ACC112 (cell line): ENCODE results near the gene SEMA7A.
"Not testable (repeated sequence)": the region's sequence is repeated elsewhere in the genome, so short reads cannot be mapped to it uniquely, and the experiment has no call there.

Experiments used
- H2AFZ ChIP-seq: fragments of 200-600 bp; sonication (generic); one replicate; pipeline ENCODE4 v1.6.0; 2017; ENCODE audit warnings: antibody characterized with exemption, low read length; ENCODE audit not compliant: unreplicated experiment
- H3K27ac ChIP-seq: fragments of 200-600 bp; sonication (generic); 2 replicates; pipeline ENCODE4 v1.5.1; 2014; ENCODE audit warnings: low read depth, mild to moderate bottlenecking, antibody characterized with exemption, low read length, moderate library complexity
- H3K27me3 ChIP-seq: fragments of 200-600 bp; sonication (generic); 2 replicates; pipeline ENCODE4 v1.6.1; 2014; ENCODE audit warnings: mild to moderate bottlenecking, antibody characterized with exemption, low read length, moderate library complexity, mixed read lengths; ENCODE audit not compliant: insufficient read depth
- H3K36me3 ChIP-seq: fragments of 200-600 bp; sonication (generic); 2 replicates; pipeline ENCODE4 v1.6.1; 2016; ENCODE audit warnings: mild to moderate bottlenecking, antibody characterized with exemption, low read length, moderate library complexity, mixed read lengths; ENCODE audit not compliant: insufficient read depth
- H3K4me1 ChIP-seq: fragments of 200-600 bp; sonication (generic); one replicate; pipeline ENCODE4 v1.6.1; 2016; ENCODE audit warnings: low read length, mixed read lengths; ENCODE audit not compliant: insufficient read depth, unreplicated experiment, control insufficient read depth
- H3K4me3 ChIP-seq: fragments of 200-600 bp; sonication (generic); 2 replicates; pipeline ENCODE4 v1.5.1; 2014; ENCODE audit warnings: mild to moderate bottlenecking, low read depth, low read length
- H3K79me2 ChIP-seq: fragments of 200-600 bp; sonication (generic); one replicate; pipeline ENCODE4 v1.6.0; 2016; ENCODE audit warnings: low read length; ENCODE audit not compliant: control insufficient read depth, unreplicated experiment, insufficient read depth

Gene SEMA7A

DNA sequence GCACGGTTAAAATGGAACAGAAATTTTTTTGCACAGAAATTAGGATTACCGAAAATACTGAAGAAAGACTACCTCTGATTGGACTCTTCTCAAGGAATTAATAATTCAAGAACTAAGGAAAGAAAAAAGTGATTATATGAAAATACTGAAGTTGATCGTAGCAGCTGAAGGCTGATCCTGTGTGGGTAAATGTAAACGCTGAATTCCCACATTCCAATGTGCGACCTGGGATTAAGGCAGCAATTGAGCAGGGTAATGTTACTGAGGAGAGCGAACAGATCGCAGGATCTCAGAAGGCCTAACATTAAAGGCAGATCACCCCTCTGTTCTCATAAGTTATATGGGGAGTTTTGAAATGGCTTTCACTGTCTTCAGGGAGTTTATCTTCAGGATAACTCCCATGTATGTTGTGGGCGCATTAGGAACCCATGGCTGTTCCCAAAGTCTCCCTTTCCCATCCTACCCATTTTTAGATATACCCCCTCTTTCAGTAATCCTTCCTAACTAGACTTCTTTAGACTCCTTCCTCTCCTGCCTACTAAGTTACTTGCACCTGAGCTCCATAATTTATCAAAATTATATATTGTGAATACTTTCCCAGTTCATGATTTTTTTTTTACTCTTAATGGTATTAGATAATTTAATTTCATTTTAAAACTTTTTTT is 28.2 kb upstream of the SEMA7A start:
- H2AFZ ChIP-seq: peak overlapping the region; percentile 77
- H3K79me2 ChIP-seq: peaks cover 16% of the 10 kb centered on the region

GRCh38 chr15:74460871-74461846 is 27.4 kb upstream of the SEMA7A start, which contains the start of gene UBL7:
TSS of gene UBL7 (minus strand) at chr15:74461160. CDS start at chr15:74458867, 2,293 bp downstream.
- peaks cover 16% of the 10 kb centered on the region for H3K79me2 ChIP-seq
- peak within 1 kb of the TSS; percentile 94 for H3K4me3 ChIP-seq
- H3K27ac ChIP-seq: peak within 1 kb of the TSS; percentile 85

More for the DNA sequence above, 28.2 kb upstream of the SEMA7A start:
- peak overlapping the region; percentile 85 for H3K27ac ChIP-seq
- H3K27me3 ChIP-seq: no peaks in the 10 kb centered on the region
- H3K4me3 ChIP-seq: peak overlapping the region; percentile 94
- H3K4me1 ChIP-seq: peaks cover 7% of the 10 kb centered on the region
- peaks cover 4% of the 10 kb centered on the region; the same call in 1 of the 2 replicates for H3K36me3 ChIP-seq

GRCh38 chr15:74460298-74460697 is 26.5 kb upstream of the SEMA7A start:
- Histone ChIP-seq H3K27me3 (no peaks in the 10 kb centered on the region), H3K4me1 (peaks cover 7% of the 10 kb centered on the region), H3K36me3 (peaks cover 16% of the 10 kb centered on the region), H3K27ac (peak overlapping the region; percentile 54), H3K4me3 (peak overlapping the region; percentile 94), H2AFZ (peak overlapping the region; percentile 89), H3K79me2 (peaks cover 16% of the 10 kb centered on the region)

More at GRCh38 chr15:74460871-74461846, 27.4 kb upstream of the SEMA7A start, which contains the start of gene UBL7:
- H2AFZ ChIP-seq: peak within 1 kb of the TSS; percentile 89
- peaks cover 7% of the 10 kb centered on the region for H3K4me1 ChIP-seq
- peaks cover 12% of the 10 kb centered on the region for H3K36me3 ChIP-seq
- H3K27me3 ChIP-seq: no peaks in the 10 kb centered on the region

GRCh38 chr15:74459798-74460197 is 26.0 kb upstream of the SEMA7A start:
- not testable (repeated sequence) for H3K27ac ChIP-seq

DNA sequence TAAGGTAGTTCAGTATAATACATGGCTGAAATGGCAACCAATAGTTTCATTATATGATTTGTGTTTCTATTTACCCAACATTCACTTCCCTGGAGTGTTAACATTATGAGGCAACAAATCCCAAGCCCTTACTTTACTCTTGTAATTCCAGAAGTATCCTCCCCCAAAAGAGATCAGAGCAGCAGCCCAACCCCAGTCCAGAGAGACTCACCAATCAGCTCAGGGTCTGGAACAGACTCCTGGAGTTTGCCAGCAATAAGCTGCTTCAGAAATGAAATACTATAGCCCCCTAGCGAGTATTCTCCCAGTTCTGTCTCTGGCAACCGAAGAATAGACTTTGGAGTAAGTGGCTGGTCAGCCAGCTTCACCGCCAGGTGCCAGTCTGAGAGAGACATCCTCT is 24.7 kb upstream of the SEMA7A start:
- H3K27ac ChIP-seq: no peak overlapping the region
- no peak overlapping the region for H3K4me3 ChIP-seq
- H3K79me2 ChIP-seq: peaks cover 14% of the 10 kb centered on the region
- peaks cover 7% of the 10 kb centered on the region for H3K4me1 ChIP-seq
- no peak overlapping the region for H2AFZ ChIP-seq
- peaks cover 22% of the 10 kb centered on the region for H3K36me3 ChIP-seq
- no peaks in the 10 kb centered on the region for H3K27me3 ChIP-seq

More at GRCh38 chr15:74459798-74460197, 26.0 kb upstream of the SEMA7A start:
- not testable (repeated sequence) for H2AFZ ChIP-seq, H3K27me3 ChIP-seq, H3K4me1 ChIP-seq
- peak overlapping the region; percentile 94; the same call in 1 of the 2 replicates for H3K4me3 ChIP-seq
- H3K79me2 ChIP-seq: peaks cover 16% of the 10 kb centered on the region
- peaks cover 21% of the 10 kb centered on the region for H3K36me3 ChIP-seq

DNA sequence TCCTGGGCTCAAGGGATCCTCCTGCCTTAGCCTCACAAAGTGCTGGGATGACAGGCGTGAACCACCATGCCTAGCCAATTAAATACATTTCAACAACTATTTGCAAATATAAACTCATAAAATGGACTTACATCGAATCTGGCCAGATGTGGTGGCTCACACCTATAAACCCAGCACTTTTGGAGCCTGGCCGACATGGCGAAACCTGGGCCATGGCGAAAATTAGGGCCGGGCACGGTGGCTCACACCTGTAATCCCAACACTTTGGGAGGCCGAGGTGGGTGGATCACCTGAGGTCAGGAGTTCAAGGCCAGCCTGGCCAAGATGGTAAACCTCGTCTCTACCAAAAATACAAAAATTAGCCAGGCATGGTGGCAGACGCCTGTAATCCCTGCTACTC is 23.3 kb upstream of the SEMA7A start:
- H3K4me1 ChIP-seq, H2AFZ ChIP-seq, H3K4me3 ChIP-seq, H3K79me2 ChIP-seq, H3K27ac ChIP-seq, H3K27me3 ChIP-seq: not testable (repeated sequence)
- peaks cover 20% of the 10 kb centered on the region for H3K36me3 ChIP-seq

DNA sequence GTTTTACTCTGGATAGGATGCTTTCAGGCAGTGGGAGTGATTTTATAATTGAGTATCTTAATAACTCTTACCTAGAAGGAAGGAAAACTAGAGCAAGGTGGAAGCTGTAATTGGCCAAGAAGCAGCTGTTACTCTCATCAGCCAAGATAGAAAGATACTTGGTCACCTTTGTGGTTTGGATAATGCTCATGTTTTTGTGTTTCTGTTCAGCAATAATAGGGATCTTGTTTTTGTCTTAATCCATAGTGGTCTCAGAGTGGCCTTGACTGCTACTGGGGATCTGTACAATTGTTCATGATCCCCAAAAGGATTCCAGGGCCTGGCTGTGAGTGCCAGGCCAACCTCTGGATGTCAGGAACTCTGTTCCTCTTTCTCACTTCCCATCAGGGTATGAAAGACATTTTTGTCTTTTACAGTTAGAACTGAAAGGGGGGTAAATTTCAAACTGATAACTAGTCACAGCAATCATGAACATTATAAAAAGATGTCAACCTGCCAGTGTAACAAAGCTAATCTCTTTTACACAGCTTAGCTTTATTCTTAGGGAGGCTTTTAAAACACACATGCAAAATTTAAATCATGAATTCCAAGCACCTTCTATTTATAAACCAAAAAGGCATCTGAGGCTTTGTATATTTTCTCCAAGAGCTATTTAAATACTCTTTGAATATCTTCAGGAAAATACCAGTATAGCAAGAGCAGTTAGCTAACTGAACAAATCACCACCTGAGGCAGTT is 21.2 kb upstream of the SEMA7A start:
- Histone ChIP-seq H3K4me3 (no peak overlapping the region), H3K27ac (no peak overlapping the region), H2AFZ (no peak overlapping the region), H3K4me1 (no peaks in the 10 kb centered on the region), H3K79me2 (no peaks in the 10 kb centered on the region), H3K27me3 (no peaks in the 10 kb centered on the region), H3K36me3 (peaks cover 24% of the 10 kb centered on the region)

GRCh38 chr15:74453925-74454763 is 20.4 kb upstream of the SEMA7A start:
- H3K4me3 ChIP-seq: no peak overlapping the region
- H3K4me1 ChIP-seq: no peaks in the 10 kb centered on the region
- no peaks in the 10 kb centered on the region for H3K27me3 ChIP-seq
- H3K36me3 ChIP-seq: peaks cover 24% of the 10 kb centered on the region
- H3K27ac ChIP-seq: no peak overlapping the region
- no peaks in the 10 kb centered on the region for H3K79me2 ChIP-seq
- H2AFZ ChIP-seq: no peak overlapping the region

GRCh38 chr15:74451861-74452835 is 18.4 kb upstream of the SEMA7A start:
- Histone ChIP-seq H3K4me1 (no peaks in the 10 kb centered on the region), H3K79me2 (no peaks in the 10 kb centered on the region), H3K27me3 (no peaks in the 10 kb centered on the region), H2AFZ (no peak overlapping the region), H3K4me3 (no peak overlapping the region), H3K36me3 (peaks cover 24% of the 10 kb centered on the region), H3K27ac (no peak overlapping the region)
